Ishikawa (cell line): ENCODE measurements around the gene FBP1.

ENCODE experiments used
- CEBPB ChIP-seq: IDR thresholded peaks from 2 replicates; pipeline ENCODE4 v1.6.1; 2012
- CREB1 ChIP-seq: IDR thresholded peaks from 2 replicates; pipeline ENCODE4 v1.6.1; 2012; ENCODE audit warnings: low read depth
- EGR1 ChIP-seq: IDR thresholded peaks from 2 replicates; pipeline ENCODE4 v1.6.1; 2012
- EP300 ChIP-seq: IDR thresholded peaks from 2 replicates; pipeline ENCODE4 v1.6.1; 2012; ENCODE audit warnings: borderline replicate concordance
- FOXM1 ChIP-seq: IDR thresholded peaks from 2 replicates; pipeline ENCODE4 v1.6.1; 2012; ENCODE audit warnings: low read depth, borderline replicate concordance
- NFIC ChIP-seq: IDR thresholded peaks from 2 replicates; pipeline ENCODE4 v1.6.1; 2012
- RAD21 ChIP-seq: IDR thresholded peaks from 2 replicates; pipeline ENCODE4 v1.6.1; 2012; ENCODE audit warnings: low read depth
- TAF1 ChIP-seq: IDR thresholded peaks from 2 replicates; pipeline ENCODE4 v1.6.1; 2012; ENCODE audit warnings: low read depth, mild to moderate bottlenecking
- TEAD4 ChIP-seq: IDR thresholded peaks from 2 replicates; pipeline ENCODE4 v1.6.1; 2012
- YY1 ChIP-seq: IDR thresholded peaks from 2 replicates; pipeline ENCODE4 v1.6.1; 2012; ENCODE audit warnings: low read depth
- ZBTB7A ChIP-seq: IDR thresholded peaks from 2 replicates; pipeline ENCODE4 v1.6.1; 2012; ENCODE audit warnings: low read depth
- TF ChIP-seq, protein P1 (sequence below): IDR thresholded peaks from 2 replicates; pipeline ENCODE4 v1.6.1; 2012
- TF ChIP-seq, protein P2 (sequence below): IDR thresholded peaks from 2 replicates; pipeline ENCODE4 v1.6.1; 2012; ENCODE audit warnings: low read depth, mild to moderate bottlenecking
- TF ChIP-seq, protein P3 (sequence below): IDR thresholded peaks from 2 replicates; pipeline ENCODE4 v1.6.1; 2012

DNA sequence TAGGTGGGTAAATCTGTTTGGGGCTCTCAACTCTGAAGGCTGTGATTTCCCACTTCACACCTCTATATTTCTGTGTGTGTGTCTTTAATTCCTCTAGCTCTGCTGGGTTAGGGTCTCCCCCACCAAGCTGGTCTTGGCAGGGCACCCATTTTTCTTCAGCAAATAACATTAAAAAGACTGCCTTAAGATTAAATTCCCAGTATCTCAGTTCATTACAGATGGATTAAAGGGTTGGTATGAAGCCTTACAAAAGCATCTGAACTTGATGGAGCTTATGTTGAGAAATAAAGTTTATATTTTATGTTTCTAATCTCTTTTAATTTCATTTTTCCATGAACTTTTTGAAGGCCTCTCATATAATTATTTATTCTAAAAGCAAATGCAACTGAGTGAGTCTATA lies 72.8 kb downstream of the FBP1 start:
- TF ChIP-seq EGR1: no peak
- TF ChIP-seq YY1: no peak
- no peak for TF ChIP-seq ZBTB7A
- no peak for TF ChIP-seq TAF1
- no peak for TF ChIP-seq EP300
- TF ChIP-seq, protein P1, sequence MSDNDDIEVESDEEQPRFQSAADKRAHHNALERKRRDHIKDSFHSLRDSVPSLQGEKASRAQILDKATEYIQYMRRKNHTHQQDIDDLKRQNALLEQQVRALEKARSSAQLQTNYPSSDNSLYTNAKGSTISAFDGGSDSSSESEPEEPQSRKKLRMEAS: no peak
- TF ChIP-seq, protein P2, sequence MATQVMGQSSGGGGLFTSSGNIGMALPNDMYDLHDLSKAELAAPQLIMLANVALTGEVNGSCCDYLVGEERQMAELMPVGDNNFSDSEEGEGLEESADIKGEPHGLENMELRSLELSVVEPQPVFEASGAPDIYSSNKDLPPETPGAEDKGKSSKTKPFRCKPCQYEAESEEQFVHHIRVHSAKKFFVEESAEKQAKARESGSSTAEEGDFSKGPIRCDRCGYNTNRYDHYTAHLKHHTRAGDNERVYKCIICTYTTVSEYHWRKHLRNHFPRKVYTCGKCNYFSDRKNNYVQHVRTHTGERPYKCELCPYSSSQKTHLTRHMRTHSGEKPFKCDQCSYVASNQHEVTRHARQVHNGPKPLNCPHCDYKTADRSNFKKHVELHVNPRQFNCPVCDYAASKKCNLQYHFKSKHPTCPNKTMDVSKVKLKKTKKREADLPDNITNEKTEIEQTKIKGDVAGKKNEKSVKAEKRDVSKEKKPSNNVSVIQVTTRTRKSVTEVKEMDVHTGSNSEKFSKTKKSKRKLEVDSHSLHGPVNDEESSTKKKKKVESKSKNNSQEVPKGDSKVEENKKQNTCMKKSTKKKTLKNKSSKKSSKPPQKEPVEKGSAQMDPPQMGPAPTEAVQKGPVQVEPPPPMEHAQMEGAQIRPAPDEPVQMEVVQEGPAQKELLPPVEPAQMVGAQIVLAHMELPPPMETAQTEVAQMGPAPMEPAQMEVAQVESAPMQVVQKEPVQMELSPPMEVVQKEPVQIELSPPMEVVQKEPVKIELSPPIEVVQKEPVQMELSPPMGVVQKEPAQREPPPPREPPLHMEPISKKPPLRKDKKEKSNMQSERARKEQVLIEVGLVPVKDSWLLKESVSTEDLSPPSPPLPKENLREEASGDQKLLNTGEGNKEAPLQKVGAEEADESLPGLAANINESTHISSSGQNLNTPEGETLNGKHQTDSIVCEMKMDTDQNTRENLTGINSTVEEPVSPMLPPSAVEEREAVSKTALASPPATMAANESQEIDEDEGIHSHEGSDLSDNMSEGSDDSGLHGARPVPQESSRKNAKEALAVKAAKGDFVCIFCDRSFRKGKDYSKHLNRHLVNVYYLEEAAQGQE: no peak
- no peak for TF ChIP-seq TEAD4
- no peak for TF ChIP-seq NFIC
- no peak for TF ChIP-seq CREB1
- TF ChIP-seq, protein P3, sequence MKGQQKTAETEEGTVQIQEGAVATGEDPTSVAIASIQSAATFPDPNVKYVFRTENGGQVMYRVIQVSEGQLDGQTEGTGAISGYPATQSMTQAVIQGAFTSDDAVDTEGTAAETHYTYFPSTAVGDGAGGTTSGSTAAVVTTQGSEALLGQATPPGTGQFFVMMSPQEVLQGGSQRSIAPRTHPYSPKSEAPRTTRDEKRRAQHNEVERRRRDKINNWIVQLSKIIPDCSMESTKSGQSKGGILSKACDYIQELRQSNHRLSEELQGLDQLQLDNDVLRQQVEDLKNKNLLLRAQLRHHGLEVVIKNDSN: no peak
- no peak for TF ChIP-seq CEBPB
- no peak for TF ChIP-seq RAD21
- TF ChIP-seq FOXM1: no peak
